Lung (tissue), 12 donors: Measurements from ENCODE around the gene RMI1. TPM values are rescaled to one million over a fixed set of nuclear protein-coding genes. Genes with fewer than 3 reads are reported as not detected.

Experiments used
- ATAC-seq: fragments of 200-7000 bp; cut with Tn5 transposase; one replicate; pipeline ENCODE4 v1.9.1; 2020; ENCODE audit warnings: moderate number of reproducible peaks; ENCODE audit not compliant: insufficient read depth, low FRiP score
- DNase-seq, 3 donors: peaks; one replicate each; pipeline ENCODE4 v3.0.0-alpha.2; 2013 to 2017
- H3K27ac ChIP-seq, 2 donors: one replicate each; pipeline ENCODE4 v1.5.1; 2013; ENCODE audit warnings: mild to moderate bottlenecking in 2 of 2, moderate library complexity in 2 of 2, control low read depth in 1 of 2, inconsistent platforms in 1 of 2, low read depth in 1 of 2, low read length in 1 of 2
- H3K27me3 ChIP-seq, 3 donors: one replicate each; pipeline ENCODE4 v1.5.1; 2013; ENCODE audit warnings: low read length in 2 of 3; ENCODE audit not compliant: control insufficient read depth in 3 of 3, insufficient read depth in 3 of 3
- H3K36me3 ChIP-seq, 4 donors: one replicate each; pipeline ENCODE4 v1.5.1; 2013; ENCODE audit warnings: low read length in 4 of 4, mild to moderate bottlenecking in 1 of 4, moderate library complexity in 1 of 4; ENCODE audit not compliant: control insufficient read depth in 4 of 4, insufficient read depth in 4 of 4
- H3K4me1 ChIP-seq, 5 donors: one replicate each; pipeline ENCODE4 v1.5.1; 2013; ENCODE audit warnings: low read length in 5 of 5, mild to moderate bottlenecking in 2 of 5, moderate library complexity in 1 of 5; ENCODE audit not compliant: control insufficient read depth in 5 of 5, insufficient read depth in 5 of 5
- H3K4me3 ChIP-seq: one replicate; pipeline ENCODE4 v1.5.1; 2013; ENCODE audit warnings: mild to moderate bottlenecking, control low read depth, moderate library complexity
- H3K9ac ChIP-seq, 2 donors: one replicate each; pipeline ENCODE4 v1.5.1; 2013; ENCODE audit warnings: low read length in 2 of 2, control low read depth in 1 of 2; ENCODE audit not compliant: insufficient read depth in 1 of 2
- H3K9me3 ChIP-seq, 4 donors: one replicate each; pipeline ENCODE4 v1.5.1; 2013; ENCODE audit warnings: low read length in 3 of 4, mild to moderate bottlenecking in 1 of 4, moderate library complexity in 1 of 4; ENCODE audit not compliant: control insufficient read depth in 4 of 4, insufficient read depth in 3 of 4
- WGBS, 2 donors: extraction: QIAGEN DNeasy Blood & Tissue Kit; methylation state at CpG; one replicate each; pipeline ENCODE4 v1.1.7; 2013; 5-methylcytosine and 5-hydroxymethylcytosine counted together
- polyA plus RNA-seq, 2 donors: library from polyadenylated mRNA; stranded (reverse); fragments of 200-250 nt; gene quantifications; one replicate each; pipeline ENCODE4 v1.2.1, GENCODE V29; 2013
- total RNA-seq, 2 donors: library from RNA; depleted of rRNA in 1 of 2; stranded (reverse); fragments of >200 nt in 1 of 2; gene quantifications; one replicate each; pipeline ENCODE4 v1.2.1, GENCODE V29; 2014 to 2021
- TF ChIP-seq, protein P1 (sequence below): IDR thresholded peaks from 2 replicates; pipeline ENCODE4 v1.5.1; 2012; ENCODE audit warnings: mild to moderate bottlenecking; ENCODE audit errors: control extremely low read depth, extremely low read depth
- donor health status: control.
- donor health status: control.
- donor health status: Bipolar disorder and iron deficiency.
- donor health status: healthy.
- donor health status: DM: yes; HTN: yes; CAD: no.

The RMI1 gene
- total and polyA plus RNA-seq, 4 donors, result 2.5 to 10.0 (median 5.4) TPM

GRCh38 chr9:83991355-83991754, 10.8 kb downstream of the RMI1 start:
- no peak overlapping the region for H3K27ac ChIP-seq
- DNase-seq (no peak), ATAC-seq (no peak)
- 93 to 97% methylated on average over 1 of the region's 1 CpG for WGBS, 2 donors
- peaks cover 0 to 7% (median 0%) of the 10 kb centered on the region in 5 donors for H3K4me1 ChIP-seq
- no peaks in the 10 kb centered on the region for H3K27me3 ChIP-seq
- H3K36me3 ChIP-seq, result peaks cover 3 to 8% (median 4%) of the 10 kb centered on the region in 4 donors
- no peaks in the 10 kb centered on the region for H3K9me3 ChIP-seq
- TF ChIP-seq, protein P1, sequence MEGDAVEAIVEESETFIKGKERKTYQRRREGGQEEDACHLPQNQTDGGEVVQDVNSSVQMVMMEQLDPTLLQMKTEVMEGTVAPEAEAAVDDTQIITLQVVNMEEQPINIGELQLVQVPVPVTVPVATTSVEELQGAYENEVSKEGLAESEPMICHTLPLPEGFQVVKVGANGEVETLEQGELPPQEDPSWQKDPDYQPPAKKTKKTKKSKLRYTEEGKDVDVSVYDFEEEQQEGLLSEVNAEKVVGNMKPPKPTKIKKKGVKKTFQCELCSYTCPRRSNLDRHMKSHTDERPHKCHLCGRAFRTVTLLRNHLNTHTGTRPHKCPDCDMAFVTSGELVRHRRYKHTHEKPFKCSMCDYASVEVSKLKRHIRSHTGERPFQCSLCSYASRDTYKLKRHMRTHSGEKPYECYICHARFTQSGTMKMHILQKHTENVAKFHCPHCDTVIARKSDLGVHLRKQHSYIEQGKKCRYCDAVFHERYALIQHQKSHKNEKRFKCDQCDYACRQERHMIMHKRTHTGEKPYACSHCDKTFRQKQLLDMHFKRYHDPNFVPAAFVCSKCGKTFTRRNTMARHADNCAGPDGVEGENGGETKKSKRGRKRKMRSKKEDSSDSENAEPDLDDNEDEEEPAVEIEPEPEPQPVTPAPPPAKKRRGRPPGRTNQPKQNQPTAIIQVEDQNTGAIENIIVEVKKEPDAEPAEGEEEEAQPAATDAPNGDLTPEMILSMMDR, result no peak
- no peak overlapping the region for H3K9ac ChIP-seq
- no peak overlapping the region for H3K4me3 ChIP-seq

DNA sequence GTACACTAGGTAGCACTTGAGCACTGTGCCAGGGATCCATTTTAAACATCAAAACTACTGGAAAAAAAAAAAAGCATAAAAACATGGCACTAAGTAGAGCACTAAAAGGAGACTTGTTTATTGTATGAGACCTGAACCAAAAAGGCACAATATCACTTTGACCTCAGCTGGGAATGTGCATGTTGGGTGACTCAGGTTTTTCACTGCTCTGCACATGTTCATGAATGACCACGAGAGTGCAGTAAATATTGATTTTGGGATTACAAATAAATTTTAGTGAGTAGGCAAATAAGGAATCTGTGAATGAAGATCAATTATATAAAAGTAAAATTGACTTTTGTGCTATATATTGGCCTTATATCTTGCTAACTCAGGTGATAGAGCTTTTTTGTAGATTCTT, 11.8 kb downstream of the RMI1 start:
- no peak overlapping the region for H3K4me3 ChIP-seq
- WGBS, 2 donors, result 66 to 87% methylated on average over 1 of the region's 1 CpG
- peaks cover 3 to 8% (median 4%) of the 10 kb centered on the region in 4 donors for H3K36me3 ChIP-seq
- no peak overlapping the region for H3K27ac ChIP-seq
- peaks cover 0 to 3% (median 0%) of the 10 kb centered on the region in 5 donors for H3K4me1 ChIP-seq
- H3K9ac ChIP-seq, result peak overlapping the region in 1 of 2 donors; percentile 5
- no peaks in the 10 kb centered on the region for H3K9me3 ChIP-seq
- TF ChIP-seq, protein P1, result no peak
- DNase-seq, result no peak
- ATAC-seq, result no peak
- H3K27me3 ChIP-seq, result no peaks in the 10 kb centered on the region

DNA sequence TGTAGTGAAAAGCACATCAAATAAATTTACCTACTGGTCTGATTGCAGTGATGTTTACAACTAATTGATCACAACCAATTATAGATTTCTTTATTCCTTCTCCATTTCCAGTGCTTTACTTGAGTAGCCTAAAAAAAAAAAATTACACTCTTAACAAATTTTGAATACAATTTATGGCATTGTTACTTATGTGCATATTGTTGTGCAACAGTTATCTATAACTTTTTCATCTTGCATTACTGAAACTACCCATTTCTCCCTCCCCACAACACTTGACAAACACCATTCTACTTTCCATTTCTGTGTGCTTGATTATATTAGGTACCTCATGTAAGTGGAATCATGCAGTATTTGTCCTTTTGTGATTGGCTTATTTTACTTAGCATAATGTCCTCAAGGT, 12.3 kb downstream of the RMI1 start:
- H3K9ac ChIP-seq, result no peak overlapping the region
- peaks cover 3 to 8% (median 4%) of the 10 kb centered on the region in 4 donors for H3K36me3 ChIP-seq
- no peaks in the 10 kb centered on the region for H3K27me3 ChIP-seq
- H3K27ac ChIP-seq, result no peak overlapping the region
- DNase-seq (no peak), ATAC-seq (no peak)
- H3K9me3 ChIP-seq, result no peaks in the 10 kb centered on the region
- no peak overlapping the region for H3K4me3 ChIP-seq
- TF ChIP-seq, protein P1, result no peak
- peaks cover 0 to 3% (median 0%) of the 10 kb centered on the region in 5 donors for H3K4me1 ChIP-seq

- Histone ChIP-seq H3K4me1 (peaks cover 0 to 3% (median 0%) of the 10 kb centered on the region in 5 donors), H3K9me3 (no peaks in the 10 kb centered on the region), H3K27me3 (no peaks in the 10 kb centered on the region), H3K9ac (no peak overlapping the region), H3K36me3 (peaks cover 0 to 4% (median 1%) of the 10 kb centered on the region in 4 donors), H3K4me3 (no peak overlapping the region), H3K27ac (no peak overlapping the region)
- WGBS, 2 donors, result 91 to 94% methylated on average over 4 of the region's 4 CpGs
- TF ChIP-seq, protein P1, result no peak
- ATAC-seq, result no peak
- DNase-seq, result no peak
Measured at GRCh38 chr9:83996126-83996525, 15.5 kb downstream of the RMI1 start.
